Upper lobe of left lung (tissue), 6 donors: Measurements from ENCODE around the gene UGT1A8. TPM values are rescaled to one million over a fixed set of nuclear protein-coding genes. Genes with fewer than 3 reads are reported as not detected.
A peak's percentile ranks its signal among the peaks of the same experiment; 100 is the strongest.

Experiments used
- ATAC-seq, 2 donors: fragments of 200-7000 bp; cut with Tn5 transposase; one replicate each; pipeline ENCODE4 v1.9.1; 2022; ENCODE audit warnings: mild to moderate bottlenecking in 2 of 2, moderate library complexity in 2 of 2; ENCODE audit not compliant: low FRiP score in 2 of 2
- DNase-seq, 2 donors: peaks; one replicate each; pipeline ENCODE4 v3.0.0-alpha.2; 2019 to 2020
- H3K27ac ChIP-seq, 4 donors: fragments of 200-600 bp; sonication (generic); one replicate each; pipeline ENCODE4 v1.5.1; 2016 to 2019
- H3K27me3 ChIP-seq, 4 donors: fragments of 200-600 bp; sonication (generic); one replicate each; pipeline ENCODE4 v1.5.1; 2017 to 2019
- H3K36me3 ChIP-seq, 4 donors: fragments of 200-600 bp; sonication (generic); one replicate each; pipeline ENCODE4 v1.5.1; 2016 to 2019
- H3K4me1 ChIP-seq, 4 donors: fragments of 200-600 bp; sonication (generic); one replicate each; pipeline ENCODE4 v1.5.1; 2018 to 2019
- H3K4me3 ChIP-seq, 4 donors: fragments of 200-600 bp; sonication (generic); one replicate each; pipeline ENCODE4 v1.5.1; 2017 to 2019; ENCODE audit warnings: mild to moderate bottlenecking in 2 of 4, moderate library complexity in 1 of 4
- H3K9me3 ChIP-seq, 4 donors: fragments of 200-600 bp; sonication (generic); one replicate each; pipeline ENCODE4 v1.5.1; 2018 to 2019
- CTCF ChIP-seq, 6 experiments: fragments of 450-650 bp in 4 of 6; fragments of 200-600 bp in 2 of 6; sonication (generic) in 2 of 6; IDR thresholded peaks; one replicate each; pipeline ENCODE4 v1.5.1; 2016 to 2019; ENCODE audit warnings: antibody characterized with exemption in 6 of 6
- EP300 ChIP-seq, 4 donors: sonication (generic); formaldehyde crosslinking; IDR thresholded peaks; one replicate each; pipeline ENCODE4 v1.5.1; 2017; ENCODE audit warnings: antibody characterized with exemption in 4 of 4, control low read depth in 2 of 4
- POLR2A ChIP-seq, 4 donors: fragments of 450-650 bp; IDR thresholded peaks; one replicate each; pipeline ENCODE4 v1.5.1; 2016 to 2017; ENCODE audit warnings: antibody characterized with exemption in 4 of 4, mild to moderate bottlenecking in 2 of 4
- POLR2AphosphoS5 ChIP-seq, 2 donors: sonication (generic); formaldehyde crosslinking; IDR thresholded peaks; one replicate each; pipeline ENCODE4 v1.5.1; 2017; ENCODE audit warnings: antibody characterized with exemption in 2 of 2
- WGBS, 2 donors: methylation state at CpG; one replicate each; pipeline ENCODE4 v1.1.5; 2017 to 2018; 5-methylcytosine and 5-hydroxymethylcytosine counted together
- total RNA-seq, 6 donors: library from RNA; depleted of rRNA in 4 of 6; stranded (reverse); fragments of >200 nt in 4 of 6; gene quantifications; one replicate each; pipeline versions ENCODE4 v1.1.0 to v1.2.1, GENCODE V29; 2016 to 2021
- donor health status: DM: no; HTN: no; CAD: no; lungs with moderate emphysema.
- donor health status: DM: no; HTN: yes; CAD: no; lungs with severe emphysema.

The UGT1A8 gene
- total RNA-seq, 6 donors from 2014 or later, result not detected

GRCh38 chr2:233811732-233812131, 194.3 kb downstream of the UGT1A8 start:
- no peak overlapping the region for H3K27ac ChIP-seq
- H3K9me3 ChIP-seq, result no peaks in the 10 kb centered on the region
- ATAC-seq (no peak), DNase-seq (peak in 1 of 2 donors; percentile 6)
- TF ChIP-seq POLR2AphosphoS5 (IDR thresholded peaks at IDR 0.05) (no peak), CTCF (IDR thresholded peaks at IDR 0.05) (no peak), EP300 (IDR thresholded peaks at IDR 0.05) (no peak), POLR2A (IDR thresholded peaks at IDR 0.05) (no peak)
- no peaks in the 10 kb centered on the region for H3K36me3 ChIP-seq
- no peak overlapping the region for H3K4me3 ChIP-seq
- no peaks in the 10 kb centered on the region for H3K27me3 ChIP-seq
- 84% methylated on average over 6 of the region's 8 CpGs; no CpG with 5 or more reads in 1 of the 2 donors for WGBS, 2 donors
- no peaks in the 10 kb centered on the region for H3K4me1 ChIP-seq

DNA sequence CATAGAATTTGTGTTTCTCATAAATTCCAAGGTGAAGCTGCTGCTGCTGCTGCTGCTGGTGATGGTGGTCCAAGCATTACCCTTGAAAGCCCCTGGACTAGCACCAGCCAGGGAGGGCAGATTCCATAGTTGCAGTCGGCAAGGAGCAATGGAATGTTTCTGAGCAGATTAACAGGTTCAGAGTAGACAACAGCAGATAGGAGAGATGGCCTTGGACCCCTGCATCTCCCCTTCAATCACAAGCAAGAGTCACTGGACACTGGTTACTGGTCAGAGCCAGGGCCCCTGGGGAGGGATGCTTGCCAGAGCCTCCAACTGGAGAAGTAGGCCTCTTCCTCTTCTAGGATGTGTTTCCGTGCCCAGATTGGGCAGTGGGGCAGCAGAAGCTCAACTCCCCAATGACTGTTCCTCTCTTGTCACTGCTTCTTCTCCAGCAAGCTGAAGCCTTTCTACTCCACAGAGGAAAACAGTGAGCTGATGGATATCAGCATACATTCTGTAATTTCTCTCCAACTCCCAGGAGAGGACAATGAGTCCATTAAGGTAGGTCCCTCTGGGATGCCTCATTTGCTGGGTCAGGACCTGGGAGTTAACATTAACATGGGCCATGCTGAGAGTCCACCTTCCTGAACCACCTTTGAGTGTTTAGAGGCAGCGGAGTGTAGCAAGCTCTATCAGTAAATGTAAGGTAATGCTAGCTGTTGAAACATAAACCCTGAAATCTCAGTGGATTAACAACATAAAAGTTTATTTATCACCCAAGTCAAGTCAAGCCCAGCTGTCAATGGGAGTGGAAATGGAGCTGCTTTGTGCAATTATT, 196.0 kb downstream of the UGT1A8 start:
- WGBS, 2 donors, result 82 to 91% methylated on average over 3 of the region's 3 CpGs
- Histone ChIP-seq H3K4me3 (no peak overlapping the region), H3K27ac (no peak overlapping the region), H3K36me3 (no peaks in the 10 kb centered on the region), H3K9me3 (no peaks in the 10 kb centered on the region), H3K27me3 (no peaks in the 10 kb centered on the region), H3K4me1 (no peaks in the 10 kb centered on the region)
- ATAC-seq, result no peak
- no peak for TF ChIP-seq CTCF (IDR thresholded peaks at IDR 0.05)
- TF ChIP-seq POLR2A (IDR thresholded peaks at IDR 0.05), result no peak
- TF ChIP-seq POLR2AphosphoS5 (IDR thresholded peaks at IDR 0.05), result no peak
- no peak for TF ChIP-seq EP300 (IDR thresholded peaks at IDR 0.05)
- peak in 1 of 2 donors; percentile 6 for DNase-seq

DNA sequence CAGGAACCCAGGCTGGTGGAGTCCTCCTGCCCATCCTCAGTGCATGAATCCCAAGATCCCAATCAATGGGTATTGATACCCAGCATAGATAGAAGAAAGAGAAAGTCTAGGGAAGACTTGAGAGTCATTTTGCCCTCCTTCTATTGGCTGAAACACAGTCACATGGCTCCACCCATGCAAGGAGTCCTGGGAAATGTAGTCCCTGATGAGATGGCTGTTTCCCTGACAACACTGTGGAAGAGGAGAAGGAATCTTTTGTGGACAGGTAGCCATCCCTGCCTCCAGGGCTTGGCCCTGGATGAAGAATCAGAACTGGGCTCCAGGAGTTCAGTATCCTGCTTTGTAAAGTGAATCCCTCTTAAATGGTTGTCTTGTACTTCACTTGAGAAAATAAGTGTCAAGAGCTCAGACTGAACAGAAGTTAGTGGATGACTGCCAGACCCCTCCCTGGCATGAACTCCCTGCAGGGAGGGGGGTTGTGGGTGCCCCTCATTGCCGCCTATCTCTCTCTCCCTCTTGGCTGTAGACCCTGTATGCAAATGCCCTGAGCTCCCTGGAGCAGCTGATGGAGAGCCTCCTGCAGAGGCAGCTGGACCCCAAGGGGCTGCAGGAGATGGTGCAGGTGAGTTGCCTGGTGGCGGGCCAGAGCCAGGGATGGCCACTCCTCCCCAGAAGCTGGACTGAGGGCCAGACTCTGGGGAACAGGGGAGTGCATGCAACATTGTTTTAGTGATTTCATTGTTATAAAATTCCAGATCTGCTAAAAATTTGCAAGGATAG, 196.8 kb downstream of the UGT1A8 start:
- Histone ChIP-seq H3K27me3 (no peaks in the 10 kb centered on the region), H3K9me3 (no peaks in the 10 kb centered on the region), H3K4me1 (no peaks in the 10 kb centered on the region), H3K36me3 (no peaks in the 10 kb centered on the region), H3K27ac (no peak overlapping the region), H3K4me3 (no peak overlapping the region)
- WGBS, 2 donors, result 50 to 77% methylated on average over 1 to 2 of the region's 2 CpGs
- TF ChIP-seq CTCF (IDR thresholded peaks at IDR 0.05) (no peak), POLR2AphosphoS5 (IDR thresholded peaks at IDR 0.05) (no peak), EP300 (IDR thresholded peaks at IDR 0.05) (no peak), POLR2A (IDR thresholded peaks at IDR 0.05) (no peak)
- DNase-seq (peak in 1 of 2 donors; percentile 10), ATAC-seq (no peak)

GRCh38 chr2:233815861-233816260, 198.4 kb downstream of the UGT1A8 start:
- DNase-seq (no peak), ATAC-seq (no peak)
- TF ChIP-seq POLR2A (IDR thresholded peaks at IDR 0.05) (no peak), POLR2AphosphoS5 (IDR thresholded peaks at IDR 0.05) (no peak), EP300 (IDR thresholded peaks at IDR 0.05) (no peak), CTCF (IDR thresholded peaks at IDR 0.05) (no peak)
- Histone ChIP-seq H3K4me3 (no peak overlapping the region), H3K36me3 (no peaks in the 10 kb centered on the region), H3K27ac (no peak overlapping the region), H3K9me3 (no peaks in the 10 kb centered on the region), H3K4me1 (no peaks in the 10 kb centered on the region), H3K27me3 (no peaks in the 10 kb centered on the region)
- WGBS, 2 donors, result 83 to 84% methylated on average over 6 of the region's 6 CpGs
